Measurements from ENCODE around the gene EFCAB6.

Gene EFCAB6

GRCh38 chr22:43828725-43828997, 16.6 kb upstream of the EFCAB6 start:
- no peak for FAIRE-seq

- FAIRE-seq, result no peak
These were observed 16.0 kb upstream of the EFCAB6 start for GRCh38 chr22:43827926-43828724.

- FAIRE-seq, result no peak
These were observed 15.1 kb upstream of the EFCAB6 start for GRCh38 chr22:43827003-43827735.

DNA sequence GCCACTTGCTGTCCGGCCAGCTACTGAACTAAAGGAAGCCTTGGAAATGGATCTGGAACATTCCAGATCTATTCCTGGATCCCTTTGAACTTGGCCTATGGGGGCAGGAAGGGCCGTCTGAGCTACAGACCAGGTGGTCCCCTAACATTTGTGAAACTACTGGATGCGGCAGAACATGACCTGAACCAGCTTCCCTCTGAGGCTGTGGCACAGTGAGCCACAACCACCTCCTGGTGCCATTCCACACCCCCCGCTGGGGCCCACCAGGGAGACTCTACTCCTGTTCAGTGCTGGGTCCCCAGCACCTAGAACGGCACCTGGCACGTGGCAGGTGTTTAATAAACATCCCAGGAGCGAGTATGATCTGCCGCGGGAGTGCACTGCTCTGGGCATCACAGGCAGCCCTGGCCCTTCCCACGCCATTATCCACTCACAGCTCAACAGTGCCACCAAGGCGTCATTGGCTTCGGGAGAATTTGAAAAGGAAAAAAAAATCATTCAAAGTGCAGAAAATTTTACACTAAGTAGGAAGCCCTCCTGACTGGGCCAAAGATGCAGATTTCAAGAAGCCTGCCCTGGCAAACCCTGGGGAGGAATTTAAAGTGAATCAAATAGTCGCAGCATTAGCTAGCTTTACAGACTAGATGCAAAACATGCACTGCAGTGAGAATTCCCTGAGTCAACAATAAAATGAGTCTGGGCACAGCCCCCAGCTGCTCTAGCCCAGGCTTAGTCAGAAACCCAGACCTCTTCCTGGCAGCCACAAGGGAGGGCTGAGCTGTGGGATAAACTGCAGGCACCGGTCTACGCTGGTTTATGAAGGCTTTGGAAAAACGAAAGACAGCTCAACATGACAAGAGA, 14.3 kb upstream of the EFCAB6 start:
- FAIRE-seq, result no peak

GRCh38 chr22:43825651-43826050, 13.5 kb upstream of the EFCAB6 start:
- no peak for FAIRE-seq

GRCh38 chr22:43824724-43825420, 12.8 kb upstream of the EFCAB6 start:
- no peak for FAIRE-seq

DNA sequence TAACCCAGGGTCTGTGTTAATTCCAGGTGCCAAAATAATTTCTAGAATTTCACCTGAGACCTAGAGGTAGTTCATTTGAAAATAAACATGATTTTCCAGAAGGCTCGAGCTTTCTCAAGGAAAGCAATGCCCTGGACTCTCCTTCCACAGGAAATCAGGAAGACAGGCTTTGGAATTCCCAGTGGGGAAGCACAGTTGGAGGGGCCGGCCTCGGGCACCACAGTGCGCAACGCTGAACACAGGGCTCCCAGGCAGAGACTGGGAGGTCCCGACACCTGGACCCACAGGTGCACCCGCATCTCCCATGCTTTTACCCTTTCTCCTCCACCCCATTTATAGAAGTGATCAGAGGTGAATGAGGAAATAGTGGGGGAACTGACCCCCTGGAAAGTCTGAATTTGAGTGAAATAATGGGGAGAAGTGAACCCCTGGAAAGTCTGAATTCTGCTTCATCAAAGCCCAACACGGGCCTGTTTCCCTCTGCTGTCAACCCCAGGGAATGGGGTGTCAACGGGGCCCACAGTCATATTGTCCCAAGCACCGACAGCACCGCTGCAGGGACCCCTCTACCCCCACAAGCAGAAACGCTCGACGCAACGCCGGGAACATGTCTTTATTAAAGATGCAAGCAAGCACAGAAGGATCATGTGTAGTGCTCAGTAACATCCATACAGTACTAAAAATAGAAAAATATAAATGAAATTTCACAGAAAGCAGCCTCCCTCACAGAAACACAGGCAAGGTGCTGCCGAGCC, 12.0 kb upstream of the EFCAB6 start:
- no peak for FAIRE-seq

DNA sequence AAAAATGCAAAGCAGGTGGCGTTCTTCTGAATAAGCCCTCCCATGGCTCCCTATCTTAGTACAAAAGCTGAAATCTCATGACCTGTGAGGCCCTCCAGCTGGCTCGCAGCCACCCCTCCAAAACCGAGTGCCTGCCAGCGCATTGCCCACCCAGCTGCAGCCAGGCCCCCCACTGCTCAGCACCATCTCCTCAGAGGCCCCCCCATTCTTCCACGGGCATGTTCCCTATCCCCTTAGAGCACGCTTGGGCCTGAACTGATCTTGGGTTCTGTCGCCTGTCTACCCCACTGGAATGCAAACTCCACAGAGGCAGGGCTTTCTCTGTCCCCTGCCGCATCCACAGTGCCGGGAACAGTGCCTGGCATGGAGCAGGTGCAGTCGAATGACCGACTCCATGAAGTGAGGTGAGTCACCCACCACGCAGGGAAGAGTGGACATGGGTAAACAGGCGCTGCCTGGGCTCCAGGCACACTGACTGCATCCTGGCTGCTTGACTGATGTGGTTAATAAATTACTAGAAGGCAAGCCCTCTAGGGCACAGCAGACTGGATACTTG, 11.3 kb upstream of the EFCAB6 start:
- no peak for FAIRE-seq

DNA sequence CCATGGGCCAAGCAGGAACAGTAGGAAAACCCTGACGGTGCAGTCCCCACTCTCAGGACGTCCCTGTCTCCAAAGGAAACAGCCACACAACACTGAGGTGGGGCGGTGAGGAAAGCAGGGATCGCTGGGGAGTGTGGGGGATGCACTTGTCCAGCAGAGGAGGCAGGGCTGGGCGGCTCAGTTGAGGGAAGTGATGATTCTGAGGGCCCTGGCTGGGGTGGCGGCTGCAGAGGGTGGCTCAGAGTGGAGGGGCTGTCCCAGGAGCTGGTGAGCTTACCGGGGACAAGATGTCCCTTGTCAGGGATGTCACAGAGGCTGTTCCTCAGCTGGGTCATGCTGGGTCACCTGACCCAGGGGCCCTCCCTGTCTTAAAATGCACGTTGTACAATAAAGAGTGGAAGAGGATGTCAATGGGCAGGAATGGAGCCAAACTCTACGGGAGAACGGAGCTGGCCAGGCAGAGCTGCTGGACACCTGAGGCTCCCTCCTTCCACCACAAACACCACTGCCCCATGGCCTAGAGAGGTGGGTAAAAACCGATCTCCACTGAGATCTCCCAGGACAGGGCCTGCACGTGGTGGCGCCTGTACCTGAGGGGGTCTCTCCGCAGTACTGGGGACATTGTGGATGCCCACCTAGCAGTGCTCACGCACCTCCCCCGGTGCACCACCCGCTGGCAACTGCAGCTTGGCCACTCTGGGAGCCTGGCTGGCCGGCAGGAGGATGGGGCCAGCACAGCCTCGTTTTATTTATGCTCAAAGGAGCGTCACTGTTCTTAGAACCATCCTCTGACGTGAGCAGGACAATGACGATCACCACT, 9.7 kb upstream of the EFCAB6 start:
- no peak for FAIRE-seq

DNA sequence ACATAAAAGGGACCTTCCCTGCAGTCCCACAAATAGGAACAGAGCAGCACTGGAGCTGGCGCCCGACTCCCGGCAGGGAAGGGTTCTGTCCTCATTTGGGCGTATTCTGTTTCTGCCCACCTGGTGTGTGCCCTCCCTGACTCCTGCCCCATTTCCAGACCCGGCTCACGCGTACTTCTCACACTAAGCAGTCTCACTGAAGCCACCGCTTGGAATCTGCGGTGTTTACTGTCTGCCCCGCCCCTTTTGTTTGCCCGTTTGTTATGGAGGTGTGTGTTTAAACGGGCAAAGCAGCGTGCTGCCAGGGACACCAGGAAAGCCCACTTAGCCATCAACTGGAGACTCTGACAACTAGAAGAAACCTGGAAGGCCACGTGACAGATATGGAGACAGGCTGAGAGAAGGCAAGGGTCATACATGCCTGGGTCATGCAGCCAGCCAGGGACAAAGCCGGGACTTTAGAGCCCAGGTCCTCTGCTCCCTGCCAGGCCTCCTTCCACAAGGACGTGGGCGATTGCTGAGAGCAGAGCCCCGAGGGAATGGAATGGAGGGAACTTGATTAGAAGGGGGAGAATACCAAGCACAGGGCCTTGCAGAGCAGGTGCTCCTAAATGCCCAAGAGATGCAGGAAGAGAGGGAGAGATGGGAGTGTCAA, 8.7 kb upstream of the EFCAB6 start:
- no peak for FAIRE-seq

DNA sequence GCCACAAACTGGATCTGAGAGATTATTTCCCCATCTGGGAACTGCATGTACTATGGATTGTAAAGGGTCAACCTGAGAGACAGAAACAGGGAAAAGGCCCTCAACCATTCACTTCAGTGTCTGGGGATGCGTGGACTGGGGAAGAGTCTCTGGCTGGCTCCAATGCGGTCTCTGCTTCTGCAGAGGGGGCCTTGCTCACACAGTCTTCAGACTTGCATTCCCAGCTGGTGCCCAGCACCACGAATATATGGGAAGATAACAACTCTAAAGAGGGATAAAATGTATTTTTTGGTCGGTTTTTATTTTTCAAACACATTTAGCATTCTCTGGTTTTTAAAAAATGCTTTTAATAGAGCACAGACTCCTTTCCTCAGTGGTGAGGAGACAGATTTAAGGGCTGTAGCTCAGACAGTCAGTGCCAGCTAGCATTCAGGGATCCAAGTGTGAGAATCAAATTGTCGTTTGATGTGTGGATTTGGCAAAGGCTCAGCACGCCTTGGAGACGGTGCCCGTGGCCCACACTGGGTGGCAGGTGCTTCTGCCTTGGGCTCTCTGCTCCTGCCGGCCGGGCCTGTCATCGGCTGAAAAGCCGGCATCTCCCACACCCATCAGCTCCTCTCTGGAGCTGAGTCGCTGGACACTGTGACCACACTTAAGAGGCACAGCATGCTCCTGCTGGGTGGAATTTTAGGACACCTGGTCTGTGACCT, 8.0 kb upstream of the EFCAB6 start:
- FAIRE-seq, result no peak

- FAIRE-seq, result no peak
These were observed 7.4 kb upstream of the EFCAB6 start for GRCh38 chr22:43819421-43819921.

DNA sequence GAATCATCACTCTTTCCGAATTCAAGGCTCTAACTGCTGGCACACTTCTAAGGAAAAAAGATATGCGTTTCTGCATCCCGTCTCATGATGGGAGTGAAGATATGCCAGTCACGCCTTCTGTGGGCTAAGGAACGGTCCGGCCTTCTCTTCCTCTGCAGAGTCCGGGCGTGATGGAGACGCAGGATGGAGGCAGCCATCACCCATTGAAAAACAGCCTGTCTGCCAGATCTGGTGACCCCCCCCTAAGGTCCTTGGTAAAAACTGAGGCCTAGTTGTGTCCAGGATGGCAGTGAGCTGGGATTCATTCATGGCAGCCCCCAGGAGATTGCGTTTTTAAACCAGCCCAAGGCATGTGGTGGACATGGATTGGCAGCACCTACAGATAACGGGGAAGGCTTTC, 6.9 kb upstream of the EFCAB6 start:
- no peak for FAIRE-seq

GRCh38 chr22:43817402-43817801, 5.3 kb upstream of the EFCAB6 start:
- no peak for FAIRE-seq

- FAIRE-seq, result no peak
These were observed 2.2 kb upstream of the EFCAB6 start for GRCh38 chr22:43814264-43814663.

- no peak for FAIRE-seq
These were observed 785 bp upstream of the EFCAB6 start for GRCh38 chr22:43812890-43813289.

DNA sequence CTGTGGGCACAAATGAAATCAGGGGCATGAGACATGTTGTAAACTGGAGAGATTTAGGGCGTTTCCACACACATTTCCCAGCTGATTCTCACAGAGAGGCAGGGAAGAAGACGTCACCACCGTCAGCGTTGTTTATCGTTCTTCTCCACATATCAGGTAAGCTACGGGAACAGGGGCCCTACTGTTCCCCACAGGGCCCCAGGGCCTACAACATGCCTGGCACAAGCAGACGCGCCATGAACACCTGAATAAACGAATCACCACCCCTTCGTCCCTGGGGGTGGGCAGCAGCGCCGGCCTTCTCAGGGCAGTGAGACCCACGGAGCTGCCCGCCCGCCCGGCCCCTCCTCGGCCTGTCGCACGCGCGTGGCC, 342 bp downstream of the EFCAB6 start:
- no peak for FAIRE-seq

DNA sequence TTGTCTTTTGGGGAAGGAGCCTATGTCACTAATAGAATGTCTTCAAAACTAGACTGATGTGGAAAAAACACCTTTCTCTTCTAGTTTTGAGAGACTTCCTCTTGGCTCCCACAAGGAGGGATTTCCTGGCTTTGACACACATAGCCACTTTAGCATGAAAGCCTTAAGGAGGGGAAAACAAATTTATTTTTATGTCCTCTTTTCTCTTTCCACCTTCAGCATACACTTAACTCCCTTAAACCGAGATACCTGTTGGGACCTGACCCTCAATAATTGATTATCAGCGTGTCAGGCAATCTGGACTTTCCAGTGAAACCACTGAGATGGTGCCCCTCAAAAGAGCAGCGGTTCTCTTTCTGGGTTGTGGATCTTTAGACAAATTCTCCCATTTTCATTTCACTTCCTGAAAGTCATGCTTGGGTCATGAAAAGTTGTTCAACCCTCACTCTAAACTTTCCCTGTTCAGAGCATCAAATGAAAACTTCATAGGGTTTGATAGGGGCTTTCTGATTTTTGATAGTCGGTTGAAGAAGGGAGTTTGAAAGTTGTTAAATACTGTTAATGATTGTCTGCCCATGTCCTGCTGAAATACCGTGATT, 9.1 kb downstream of the EFCAB6 start:
- no peak for FAIRE-seq

GRCh38 chr22:43800970-43801369, 11.1 kb downstream of the EFCAB6 start:
- no peak for FAIRE-seq
